Renal cortex interstitium (tissue), 11 donors: ENCODE measurements around the gene PAX6. TPM values are rescaled to one million over a fixed set of nuclear protein-coding genes. Genes with fewer than 3 reads are reported as not detected.
A peak's percentile ranks its signal among the peaks of the same experiment; 100 is the strongest.

ENCODE experiments used
- DNase-seq, 11 donors: peaks; one replicate each; pipeline ENCODE4 v3.0.0-alpha.2; 2013; ENCODE audit warnings: low read depth in 9 of 11, low spot score in 4 of 11; ENCODE audit errors: extremely low read depth in 1 of 11
- polyA plus RNA-seq, 3 donors: library from polyadenylated mRNA; unstranded; fragments of 120-200 nt; gene quantifications; one replicate each; pipeline ENCODE4 v1.2.1, GENCODE V29; 2013; ENCODE audit not compliant: insufficient read length in 3 of 3

The PAX6 gene
- polyA plus RNA-seq, 3 donors: 0.06 TPM; not detected in 2

GRCh38 chr11:31812383-31813381 is 1.6 kb upstream of the PAX6 start:
- no peak for DNase-seq

GRCh38 chr11:31809857-31810778 is 1.0 kb downstream of the PAX6 start:
- peak in 1 of 11 donors; percentile 29 for DNase-seq

GRCh38 chr11:31809541-31809856 is 1.6 kb downstream of the PAX6 start:
- no peak for DNase-seq

- no peak for DNase-seq
These were observed 2.2 kb downstream of the PAX6 start for GRCh38 chr11:31808721-31809540.

GRCh38 chr11:31807799-31808667 is 3.1 kb downstream of the PAX6 start:
- DNase-seq: no peak

- no peak for DNase-seq
These were observed 4.0 kb downstream of the PAX6 start for GRCh38 chr11:31806928-31807798.

GRCh38 chr11:31806186-31806927 is 4.8 kb downstream of the PAX6 start:
- no peak for DNase-seq

- no peak for DNase-seq
These were observed 5.4 kb downstream of the PAX6 start for GRCh38 chr11:31805629-31806185.

GRCh38 chr11:31805037-31805628 is 6.0 kb downstream of the PAX6 start:
- no peak for DNase-seq

GRCh38 chr11:31804312-31805036 is 6.6 kb downstream of the PAX6 start:
- DNase-seq: no peak

GRCh38 chr11:31803813-31804311 is 7.3 kb downstream of the PAX6 start:
- DNase-seq: no peak

GRCh38 chr11:31802990-31803812 is 7.9 kb downstream of the PAX6 start:
- no peak for DNase-seq

- no peak for DNase-seq
These were observed 8.5 kb downstream of the PAX6 start for GRCh38 chr11:31802609-31802989.

GRCh38 chr11:31802000-31802551 is 9.0 kb downstream of the PAX6 start:
- no peak for DNase-seq
